Ovary (tissue), 9 donors: ENCODE measurements around the gene GMPPB. TPM values are rescaled to one million over a fixed set of nuclear protein-coding genes. Genes with fewer than 3 reads are reported as not detected.

Experiments
- DNase-seq, 5 donors: peaks; one replicate each; pipeline ENCODE4 v3.0.0-alpha.2; 2019 to 2020
- H3K27ac ChIP-seq, 2 donors: fragments of 200-600 bp; one replicate each; pipeline versions ENCODE4 v1.5.1 to v1.8.0; 2019 to 2022
- H3K27me3 ChIP-seq: fragments of 200-600 bp; one replicate; pipeline ENCODE4 v1.8.0; 2022
- H3K36me3 ChIP-seq: fragments of 200-600 bp; sonication (generic); one replicate; pipeline ENCODE4 v1.5.1; 2019
- H3K4me1 ChIP-seq: one replicate; pipeline ENCODE4 v1.8.1; 2013; ENCODE audit warnings: mild to moderate bottlenecking, moderate library complexity; ENCODE audit not compliant: insufficient read depth
- H3K4me3 ChIP-seq: fragments of 200-600 bp; sonication (generic); one replicate; pipeline ENCODE4 v1.5.1; 2017
- H3K9me3 ChIP-seq, 2 donors: fragments of 200-600 bp in 1 of 2; sonication (generic) in 1 of 2; one replicate each; pipeline versions ENCODE4 v1.5.1 to v1.8.1; 2013 to 2019; ENCODE audit warnings: mild to moderate bottlenecking in 1 of 2, moderate library complexity in 1 of 2
- CTCF ChIP-seq, 3 donors: fragments of 450-650 bp in 2 of 3; fragments of 200-600 bp in 1 of 3; IDR thresholded peaks; one replicate each; pipeline versions ENCODE4 v1.5.1 to v1.8.0; 2016 to 2022; ENCODE audit warnings: antibody characterized with exemption in 3 of 3, mild to moderate bottlenecking in 1 of 3
- EP300 ChIP-seq: sonication (generic); formaldehyde crosslinking; IDR thresholded peaks from one replicate; pipeline ENCODE4 v1.6.1; 2017; ENCODE audit warnings: antibody characterized with exemption
- POLR2A ChIP-seq: fragments of 450-650 bp; IDR thresholded peaks from one replicate; pipeline ENCODE4 v1.6.1; 2017; ENCODE audit warnings: antibody characterized with exemption, mild to moderate bottlenecking, moderate library complexity
- WGBS, 3 donors: extraction: QIAGEN DNeasy Blood & Tissue Kit in 1 of 3; methylation state at CpG; one replicate each; pipeline versions ENCODE4 v1.1.5 to v1.1.7; 2013 to 2017; 5-methylcytosine and 5-hydroxymethylcytosine counted together
- intact Hi-C, 4 donors: fragments of 100-400 bp; cut with DNase I; formaldehyde crosslinking; loops; one replicate each; pipeline versions ENCODE4 v1.11.0 to v1.15.1; 2022 to 2023
- polyA plus RNA-seq, 2 donors: library from polyadenylated mRNA; stranded (reverse); fragments of 200-250 nt in 1 of 2; fragments of 350-450 nt in 1 of 2; fragmentation: Illumina TruSeq in 1 of 2; extraction: RNeasy Lipid Tissue Mini Kit (QIAGEN cat#74804) in 1 of 2; gene quantifications; one replicate each; pipeline ENCODE4 v1.2.3, GENCODE V29; 2013 to 2014
- total RNA-seq, 7 donors: library from RNA; depleted of rRNA in 2 of 7; stranded (reverse); fragments of >200 nt in 2 of 7; fragmentation: NEBNext Ultra II Directional in 3 of 7; extraction: Animal tissue kit (Norgen Biotek cat#: 25700) in 3 of 7; gene quantifications; one replicate each; pipeline versions ENCODE4 v1.1.0 to v1.2.4, GENCODE V29; 2016 to 2023
- donor health status: DM: no; HTN: no; CAD: no; lungs with moderate emphysema.
- donor health status: DM: no; HTN: no; CAD: no.
- donor health status: Bipolar disorder and iron deficiency.
- donor health status: DM: yes; HTN: yes; CAD: no.
- donor health status: DM: no; HTN: no; CAD: no.
- donor health status: DM: yes; HTN: yes; CAD: no.

GMPPB gene
- total and polyA plus RNA-seq, 9 donors = 4.7 to 38.5 (median 25.7) TPM

GRCh38 chr3:49675912-49676311 is 47.8 kb downstream of the GMPPB start:
- H3K36me3 ChIP-seq = no peaks in the 10 kb centered on the region
- H3K4me3 ChIP-seq = no peak overlapping the region
- TF ChIP-seq POLR2A (no peak), EP300 (no peak)
- H3K27ac ChIP-seq = no peak overlapping the region
- intact Hi-C loops = no loop called here
- H3K27me3 ChIP-seq = no peaks in the 10 kb centered on the region
- no peak for DNase-seq
- 88 to 95% (median 90%) methylated on average over 11 of the region's 11 CpGs for WGBS, 3 donors
- H3K9me3 ChIP-seq = no peaks in the 10 kb centered on the region
- peaks cover 10% of the 10 kb centered on the region for H3K4me1 ChIP-seq

- WGBS, 3 donors = 5 to 8% (median 5%) methylated on average over 34 of the region's 34 CpGs
- H3K9me3 ChIP-seq = no peaks in the 10 kb centered on the region
- no peaks in the 10 kb centered on the region for H3K27me3 ChIP-seq
- intact Hi-C loops = loop anchor here in 2 of 4 donors (5.0 kb wide), 2 partner anchors 132 to 137 kb away; no protein-coding TSS in a partner anchor
- H3K36me3 ChIP-seq = no peaks in the 10 kb centered on the region
- H3K4me1 ChIP-seq = peaks cover 10% of the 10 kb centered on the region
- no peak for TF ChIP-seq POLR2A
- TF ChIP-seq EP300 = no peak
- TF ChIP-seq CTCF (IDR thresholded peaks at IDR 0.05) = no peak
- peak in 2 of 5 donors; percentile 42 to 51 for DNase-seq
- H3K27ac ChIP-seq = peak overlapping the region; percentile 2 to 82
- H3K4me3 ChIP-seq = peak overlapping the region; percentile 89
Measured at GRCh38 chr3:49674497-49674983, 49.2 kb downstream of the GMPPB start.

GRCh38 chr3:49673715-49674496 is 49.8 kb downstream of the GMPPB start, which contains the start of gene APEH:
Gene APEH, plus strand, starts transcription at chr3:49674351. Its CDS starts 51 bp downstream, at chr3:49674402.
- Histone ChIP-seq H3K27ac (peak within 1 kb of the TSS; percentile 14 to 82), H3K4me1 (peaks cover 10% of the 10 kb centered on the region), H3K27me3 (no peaks in the 10 kb centered on the region), H3K36me3 (no peaks in the 10 kb centered on the region), H3K4me3 (peak within 1 kb of the TSS; percentile 89), H3K9me3 (no peaks in the 10 kb centered on the region)
- intact Hi-C loops = loop anchor here in 2 of 4 donors (5.0 kb wide), 2 partner anchors 132 to 137 kb away; no protein-coding TSS in a partner anchor
- WGBS, 3 donors = 0 to 1% (median 1%) methylated on average over 51 to 71 of the region's 71 CpGs
- DNase-seq = peak; percentile 94 to 95 (median 95)
- TF ChIP-seq CTCF (IDR thresholded peaks at IDR 0.05) (peak in 1 of 3 donors; percentile 8), EP300 (no peak), POLR2A (peak; percentile 58)

GRCh38 chr3:49673121-49673714 is 50.5 kb downstream of the GMPPB start:
- TF ChIP-seq EP300 (no peak), CTCF (IDR thresholded peaks at IDR 0.05) (no peak), POLR2A (no peak)
- Histone ChIP-seq H3K36me3 (no peaks in the 10 kb centered on the region), H3K4me3 (peak overlapping the region; percentile 89), H3K9me3 (no peaks in the 10 kb centered on the region), H3K27me3 (no peaks in the 10 kb centered on the region), H3K4me1 (peaks cover 10% of the 10 kb centered on the region), H3K27ac (peak overlapping the region; percentile 14 to 82)
- WGBS, 3 donors = 18 to 25% (median 21%) methylated on average over 16 to 17 of the region's 17 CpGs
- no peak for DNase-seq
- intact Hi-C loops = loop anchor here in 2 of 4 donors (5.0 kb wide), 2 partner anchors 131 to 136 kb away; no protein-coding TSS in a partner anchor
